ENCODE results near the gene ZSWIM1. TPM values are rescaled to one million over a fixed set of nuclear protein-coding genes. Genes with fewer than 3 reads are reported as not detected.
"Not testable (repeated sequence)": the region's sequence is repeated elsewhere in the genome, so short reads cannot be mapped to it uniquely, and the experiment has no call there.

Gene ZSWIM1
- polyA plus RNA-seq, 10 donors = 7.3 to 11.7 (median 9.0) TPM

GRCh38 chr20:45887346-45887715, 6.3 kb downstream of the ZSWIM1 start, which contains the start of gene SPATA25:
TSS of gene SPATA25 (minus strand) at chr20:45887622. CDS start at chr20:45887590, 32 bp downstream.
- no peak for DNase-seq

- no peak for DNase-seq
Measured at GRCh38 chr20:45888681-45889080, 7.7 kb downstream of the ZSWIM1 start.

- peak; percentile 79 to 95 (median 84) for DNase-seq
Measured at GRCh38 chr20:45890077-45890984, 9.3 kb downstream of the ZSWIM1 start.

- peak; percentile 95 to 97 (median 95) for DNase-seq
Measured at GRCh38 chr20:45890985-45891983, 10.3 kb downstream of the ZSWIM1 start, which contains the start of the genes CTSA and NEURL2. TSS of gene CTSA (plus strand) at chr20:45891335. CDS start at chr20:45891569, 234 bp downstream. TSS of gene NEURL2 (minus strand) at chr20:45891208. CDS start at chr20:45890991, 217 bp downstream.

- no peak for DNase-seq
Measured at GRCh38 chr20:45892049-45892825, 11.2 kb downstream of the ZSWIM1 start.

GRCh38 chr20:45892828-45893500, 11.9 kb downstream of the ZSWIM1 start:
- DNase-seq = no peak

GRCh38 chr20:45893831-45894230, 12.8 kb downstream of the ZSWIM1 start:
- no peak for DNase-seq

GRCh38 chr20:45894797-45895196, 13.8 kb downstream of the ZSWIM1 start:
- no peak for DNase-seq

GRCh38 chr20:45896641-45897161, 15.7 kb downstream of the ZSWIM1 start:
- no peak for DNase-seq

- DNase-seq = no peak
Measured at GRCh38 chr20:45897289-45897688, 16.3 kb downstream of the ZSWIM1 start.

GRCh38 chr20:45897692-45898091, 16.7 kb downstream of the ZSWIM1 start:
- DNase-seq = no peak

GRCh38 chr20:45898285-45898684, 17.3 kb downstream of the ZSWIM1 start:
- DNase-seq = no peak

GRCh38 chr20:45899046-45899835, 18.2 kb downstream of the ZSWIM1 start:
- no peak for DNase-seq

GRCh38 chr20:45901332-45901731, 20.3 kb downstream of the ZSWIM1 start:
- DNase-seq = not testable (repeated sequence)

- no peak for DNase-seq
Measured at GRCh38 chr20:45902199-45902701, 21.2 kb downstream of the ZSWIM1 start.

- no peak for DNase-seq
Measured at GRCh38 chr20:45904583-45905504, 23.8 kb downstream of the ZSWIM1 start.

GRCh38 chr20:45905505-45906079, 24.6 kb downstream of the ZSWIM1 start:
- no peak for DNase-seq
